Mucosa of descending colon (tissue), 3 donors: ENCODE results near the gene PCMTD2. TPM values are rescaled to one million over a fixed set of nuclear protein-coding genes. Genes with fewer than 3 reads are reported as not detected.

Experiments
- ATAC-seq: fragments of 200-7000 bp; cut with Tn5 transposase; one replicate; pipeline ENCODE4 v1.9.1; 2020; ENCODE audit warnings: mild to moderate bottlenecking, moderate library complexity
- DNase-seq, 3 donors: peaks; one replicate each; pipeline ENCODE4 v3.0.0-alpha.2; 2020
- H3K36me3 ChIP-seq: fragments of 200-600 bp; one replicate; pipeline ENCODE4 v1.8.0; 2021; ENCODE audit warnings: low read depth, mild to moderate bottlenecking
- H3K4me1 ChIP-seq: fragments of 200-600 bp; one replicate; pipeline ENCODE4 v1.8.0; 2021; ENCODE audit warnings: low read depth, mild to moderate bottlenecking
- H3K4me3 ChIP-seq: fragments of 200-600 bp; one replicate; pipeline ENCODE4 v1.8.0; 2021; ENCODE audit warnings: mild to moderate bottlenecking
- H3K9me3 ChIP-seq: fragments of 200-600 bp; one replicate; pipeline ENCODE4 v1.8.0; 2021; ENCODE audit warnings: mild to moderate bottlenecking
- intact Hi-C, 2 donors: fragments of 100-400 bp; cut with DNase I in 1 of 2; cut with micrococcal nuclease in 1 of 2; formaldehyde crosslinking; loops; one replicate each; pipeline versions ENCODE4 v1.11.0 to v1.11.1; 2022; cut with DNase I, micrococcal nuclease
- total RNA-seq, 3 donors: library from RNA; stranded (reverse); fragmentation: NEBNext Ultra II Directional in 2 of 3; extraction: Animal tissue kit (Norgen Biotek cat#: 25700) in 2 of 3; gene quantifications; one replicate each; pipeline versions ENCODE4 v1.2.1 to v1.2.4, GENCODE V29; 2021 to 2023
- TF ChIP-seq, protein P1 (sequence below): fragments of 200-600 bp; IDR thresholded peaks from one replicate; pipeline ENCODE4 v1.8.0; 2022; ENCODE audit warnings: antibody characterized with exemption, mild to moderate bottlenecking
- donor health status: DM: no; HTN: no; CAD: no; lungs with moderate emphysema.
- donor health status: DM: no; HTN: no; CAD: no.
- donor health status: DM: no; HTN: yes; CAD: no.

The PCMTD2 gene
- total RNA-seq, 3 donors from 2014 or later = 31.1 to 47.4 (median 34.9) TPM

DNA sequence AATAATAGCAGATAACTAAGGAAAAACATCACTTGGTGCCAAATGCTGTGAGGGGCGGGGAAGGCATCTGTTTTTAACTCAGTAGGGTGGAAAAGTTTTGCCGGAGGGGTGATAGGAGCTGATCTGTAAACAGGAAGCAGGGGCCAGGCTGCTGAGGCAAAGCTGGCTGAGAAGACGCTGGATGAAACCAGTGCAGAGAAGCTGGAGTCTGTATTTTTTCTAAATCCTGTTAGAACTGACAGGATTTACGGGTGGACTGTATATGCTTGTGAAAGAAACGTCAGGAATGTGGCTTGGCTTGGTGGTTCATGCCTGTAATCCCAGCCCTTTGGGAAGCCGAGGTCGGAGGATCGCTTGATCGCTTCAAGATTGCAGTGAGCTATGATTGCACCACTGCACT is 5.6 kb downstream of the PCMTD2 start:
- Histone ChIP-seq H3K9me3 (no peaks in the 10 kb centered on the region), H3K4me3 (no peak overlapping the region), H3K36me3 (no peaks in the 10 kb centered on the region), H3K4me1 (peaks cover 6% of the 10 kb centered on the region)
- TF ChIP-seq, protein P1, sequence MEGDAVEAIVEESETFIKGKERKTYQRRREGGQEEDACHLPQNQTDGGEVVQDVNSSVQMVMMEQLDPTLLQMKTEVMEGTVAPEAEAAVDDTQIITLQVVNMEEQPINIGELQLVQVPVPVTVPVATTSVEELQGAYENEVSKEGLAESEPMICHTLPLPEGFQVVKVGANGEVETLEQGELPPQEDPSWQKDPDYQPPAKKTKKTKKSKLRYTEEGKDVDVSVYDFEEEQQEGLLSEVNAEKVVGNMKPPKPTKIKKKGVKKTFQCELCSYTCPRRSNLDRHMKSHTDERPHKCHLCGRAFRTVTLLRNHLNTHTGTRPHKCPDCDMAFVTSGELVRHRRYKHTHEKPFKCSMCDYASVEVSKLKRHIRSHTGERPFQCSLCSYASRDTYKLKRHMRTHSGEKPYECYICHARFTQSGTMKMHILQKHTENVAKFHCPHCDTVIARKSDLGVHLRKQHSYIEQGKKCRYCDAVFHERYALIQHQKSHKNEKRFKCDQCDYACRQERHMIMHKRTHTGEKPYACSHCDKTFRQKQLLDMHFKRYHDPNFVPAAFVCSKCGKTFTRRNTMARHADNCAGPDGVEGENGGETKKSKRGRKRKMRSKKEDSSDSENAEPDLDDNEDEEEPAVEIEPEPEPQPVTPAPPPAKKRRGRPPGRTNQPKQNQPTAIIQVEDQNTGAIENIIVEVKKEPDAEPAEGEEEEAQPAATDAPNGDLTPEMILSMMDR = no peak
- ATAC-seq = no peak
- intact Hi-C loops = no loop called here
- no peak for DNase-seq

DNA sequence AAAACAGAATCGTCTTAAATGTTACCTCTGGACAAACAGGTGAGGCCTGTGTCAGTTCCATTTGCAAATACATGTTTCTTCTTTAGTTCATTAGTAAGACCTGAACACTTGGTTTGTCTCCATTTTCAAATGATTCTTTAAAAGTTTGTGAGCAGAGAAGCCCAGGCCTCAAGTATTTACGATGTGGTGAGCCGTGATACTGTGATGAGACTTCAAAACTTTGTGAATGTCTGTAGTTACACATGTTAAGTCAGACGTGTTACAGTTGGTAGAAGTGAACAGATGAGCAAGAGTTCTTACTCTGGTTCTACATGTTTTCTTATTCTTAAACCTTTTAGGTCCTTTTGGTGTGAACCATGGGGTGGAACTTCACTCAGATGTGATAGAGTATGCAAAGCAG is 8.5 kb downstream of the PCMTD2 start:
- TF ChIP-seq, protein P1 = no peak
- Histone ChIP-seq H3K4me1 (no peaks in the 10 kb centered on the region), H3K36me3 (no peaks in the 10 kb centered on the region), H3K4me3 (no peak overlapping the region), H3K9me3 (no peaks in the 10 kb centered on the region)
- DNase-seq = no peak
- intact Hi-C loops = no loop called here
- ATAC-seq = no peak

GRCh38 chr20:64265201-64265600 is 9.7 kb downstream of the PCMTD2 start:
- no peaks in the 10 kb centered on the region for H3K9me3 ChIP-seq
- no peak overlapping the region for H3K4me3 ChIP-seq
- intact Hi-C loops = no loop called here
- no peaks in the 10 kb centered on the region for H3K36me3 ChIP-seq
- DNase-seq = no peak
- no peaks in the 10 kb centered on the region for H3K4me1 ChIP-seq
- no peak for ATAC-seq
- TF ChIP-seq, protein P1 = no peak

- DNase-seq (no peak), ATAC-seq (no peak)
- intact Hi-C loops = no loop called here
- TF ChIP-seq, protein P1 = no peak
- Histone ChIP-seq H3K4me3 (no peak overlapping the region), H3K36me3 (no peaks in the 10 kb centered on the region), H3K9me3 (no peaks in the 10 kb centered on the region), H3K4me1 (no peaks in the 10 kb centered on the region)
Observed at GRCh38 chr20:64266988-64267387, 11.4 kb downstream of the PCMTD2 start.

DNA sequence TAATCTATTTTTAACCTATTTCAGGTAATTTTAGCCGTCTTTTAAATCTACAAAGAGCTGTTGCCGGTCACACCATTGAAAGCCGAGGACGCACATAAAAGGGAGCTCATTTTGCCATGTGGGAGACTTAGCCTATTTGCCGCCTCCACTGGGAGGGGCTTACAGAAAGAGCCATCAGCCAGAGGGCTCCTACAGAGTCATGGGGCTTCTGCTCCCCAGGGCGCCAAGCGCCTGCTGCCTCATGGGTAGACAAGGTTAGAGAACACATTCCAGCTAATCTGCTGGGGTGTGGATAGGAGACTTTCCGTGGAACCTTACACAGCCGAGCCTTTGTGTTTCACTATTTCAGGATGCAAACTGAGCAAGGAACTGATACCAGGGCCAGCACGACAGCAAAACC is 12.6 kb downstream of the PCMTD2 start:
- DNase-seq (no peak), ATAC-seq (no peak)
- TF ChIP-seq, protein P1 = no peak
- no peaks in the 10 kb centered on the region for H3K36me3 ChIP-seq
- no peaks in the 10 kb centered on the region for H3K4me1 ChIP-seq
- H3K4me3 ChIP-seq = no peak overlapping the region
- intact Hi-C loops = no loop called here
- H3K9me3 ChIP-seq = no peaks in the 10 kb centered on the region
